Stimulated activated naive B cell treated with anti-CD40 and anti-IgM and Interleukin-4, amounts not matched to agents 10 μg/mL and 1 μg/mL and 100 μg/mL, for 72 hours (primary cell): ENCODE data around the gene ANKRD27.
"Not testable (repeated sequence)": the region's sequence is repeated elsewhere in the genome, so short reads cannot be mapped to it uniquely, and the experiment has no call there.

Source experiments
- ATAC-seq, 2 donors: fragments of 150-1000 bp; cut with Tn5 transposase; replicated peaks; 2 replicates each; pipeline ENCODE4 v1.10.0; 2021; ENCODE audit warnings: moderate library complexity in 1 of 2
- DNase-seq: peaks from one replicate; pipeline ENCODE4 v3.0.0; 2021
- H3K27ac Mint-ChIP-seq: one replicate; pipeline ENCODE4 v1.8.0; 2022; ENCODE audit warnings: mild to moderate bottlenecking, mixed read lengths
- H3K27me3 Mint-ChIP-seq, 2 donors: one replicate each; pipeline ENCODE4 v1.8.0; 2022; ENCODE audit warnings: mixed read lengths in 2 of 2
- H3K36me3 Mint-ChIP-seq, 2 donors: one replicate each; pipeline ENCODE4 v1.8.0; 2022; ENCODE audit warnings: mixed read lengths in 2 of 2, mild to moderate bottlenecking in 1 of 2
- H3K4me1 Mint-ChIP-seq, 2 donors: one replicate each; pipeline ENCODE4 v1.8.0; 2022; ENCODE audit warnings: mixed read lengths in 2 of 2, mild to moderate bottlenecking in 1 of 2
- H3K4me3 Mint-ChIP-seq, 2 donors: one replicate each; pipeline ENCODE4 v1.8.0; 2022; ENCODE audit warnings: mild to moderate bottlenecking in 2 of 2, mixed read lengths in 2 of 2, moderate library complexity in 1 of 2
- H3K9me3 Mint-ChIP-seq, 2 donors: one replicate each; pipeline ENCODE4 v1.8.0; 2022; ENCODE audit warnings: mixed read lengths in 2 of 2, mild to moderate bottlenecking in 1 of 2

ANKRD27 gene

GRCh38 chr19:32653599-32653915, 21.4 kb downstream of the ANKRD27 start:
- Mint-ChIP-seq H3K4me3 (no peak overlapping the region), H3K4me1 (peaks cover 0 to 1% of the 10 kb centered on the region in 2 donors), H3K27me3 (no peaks in the 10 kb centered on the region), H3K9me3 (no peaks in the 10 kb centered on the region), H3K27ac (no peak overlapping the region), H3K36me3 (peaks cover 28 to 38% of the 10 kb centered on the region in 2 donors)
- ATAC-seq (no peak), DNase-seq (no peak)

GRCh38 chr19:32652894-32653598, 21.9 kb downstream of the ANKRD27 start:
- peaks cover 0 to 1% of the 10 kb centered on the region in 2 donors for H3K4me1 Mint-ChIP-seq
- no peaks in the 10 kb centered on the region for H3K27me3 Mint-ChIP-seq
- H3K9me3 Mint-ChIP-seq: no peaks in the 10 kb centered on the region
- ATAC-seq (no peak), DNase-seq (no peak)
- peaks cover 32 to 39% of the 10 kb centered on the region in 2 donors for H3K36me3 Mint-ChIP-seq
- H3K27ac Mint-ChIP-seq: no peak overlapping the region
- no peak overlapping the region for H3K4me3 Mint-ChIP-seq

GRCh38 chr19:32652331-32652730, 22.6 kb downstream of the ANKRD27 start:
- not testable (repeated sequence) for ATAC-seq, H3K9me3 Mint-ChIP-seq, H3K4me1 Mint-ChIP-seq, H3K27ac Mint-ChIP-seq, DNase-seq, H3K27me3 Mint-ChIP-seq, H3K4me3 Mint-ChIP-seq
- H3K36me3 Mint-ChIP-seq: peaks cover 34 to 44% of the 10 kb centered on the region in 2 donors

GRCh38 chr19:32651729-32652140, 23.2 kb downstream of the ANKRD27 start:
- Mint-ChIP-seq H3K27ac (no peak overlapping the region), H3K27me3 (no peaks in the 10 kb centered on the region), H3K4me1 (peaks cover 4 to 5% of the 10 kb centered on the region in 2 donors), H3K4me3 (no peak overlapping the region), H3K9me3 (no peaks in the 10 kb centered on the region), H3K36me3 (peaks cover 40 to 50% of the 10 kb centered on the region in 2 donors)
- ATAC-seq (no peak), DNase-seq (no peak)

- H3K36me3 Mint-ChIP-seq: peaks cover 34 to 45% of the 10 kb centered on the region in 2 donors
- H3K4me3 Mint-ChIP-seq: no peak overlapping the region
- no peak overlapping the region for H3K27ac Mint-ChIP-seq
- no peaks in the 10 kb centered on the region for H3K9me3 Mint-ChIP-seq
- H3K4me1 Mint-ChIP-seq: peaks cover 8% of the 10 kb centered on the region in 2 donors
- no peak for ATAC-seq
- no peaks in the 10 kb centered on the region for H3K27me3 Mint-ChIP-seq
- DNase-seq: no peak
Measured at GRCh38 chr19:32650671-32651070, 24.3 kb downstream of the ANKRD27 start.

- Mint-ChIP-seq H3K4me3 (no peak overlapping the region), H3K9me3 (no peaks in the 10 kb centered on the region), H3K27me3 (no peaks in the 10 kb centered on the region), H3K27ac (no peak overlapping the region), H3K36me3 (peaks cover 25 to 40% of the 10 kb centered on the region in 2 donors), H3K4me1 (peaks cover 8% of the 10 kb centered on the region in 2 donors)
- DNase-seq (no peak), ATAC-seq (no peak)
Measured at GRCh38 chr19:32649751-32650150, 25.2 kb downstream of the ANKRD27 start.

GRCh38 chr19:32647361-32647760, 27.6 kb downstream of the ANKRD27 start:
- H3K36me3 Mint-ChIP-seq: peaks cover 35 to 50% of the 10 kb centered on the region in 2 donors
- H3K9me3 Mint-ChIP-seq: no peaks in the 10 kb centered on the region
- no peaks in the 10 kb centered on the region for H3K27me3 Mint-ChIP-seq
- H3K4me3 Mint-ChIP-seq: no peak overlapping the region
- no peak overlapping the region for H3K27ac Mint-ChIP-seq
- no peak for DNase-seq
- no peak for ATAC-seq
- peaks cover 8% of the 10 kb centered on the region in 2 donors for H3K4me1 Mint-ChIP-seq

GRCh38 chr19:32646556-32646955, 28.4 kb downstream of the ANKRD27 start:
- no peak overlapping the region for H3K4me3 Mint-ChIP-seq

GRCh38 chr19:32642771-32643170, 32.2 kb downstream of the ANKRD27 start:
- DNase-seq: no peak
- H3K9me3 Mint-ChIP-seq: no peaks in the 10 kb centered on the region
- no peaks in the 10 kb centered on the region for H3K27me3 Mint-ChIP-seq
- no peak overlapping the region for H3K27ac Mint-ChIP-seq
- ATAC-seq: no peak
- H3K4me3 Mint-ChIP-seq: no peak overlapping the region
- H3K36me3 Mint-ChIP-seq: peaks cover 41 to 68% of the 10 kb centered on the region in 2 donors
- peaks cover 6 to 8% of the 10 kb centered on the region in 2 donors for H3K4me1 Mint-ChIP-seq

More at GRCh38 chr19:32646556-32646955, 28.4 kb downstream of the ANKRD27 start:
- DNase-seq (no peak), ATAC-seq (peak; percentile 45 to 64)
- no peaks in the 10 kb centered on the region for H3K9me3 Mint-ChIP-seq
- peak overlapping the region; percentile 28 for H3K27ac Mint-ChIP-seq
- H3K36me3 Mint-ChIP-seq: peaks cover 34 to 55% of the 10 kb centered on the region in 2 donors
- no peaks in the 10 kb centered on the region for H3K27me3 Mint-ChIP-seq
- H3K4me1 Mint-ChIP-seq: peaks cover 6 to 8% of the 10 kb centered on the region in 2 donors

GRCh38 chr19:32638625-32639024, 36.4 kb downstream of the ANKRD27 start:
- no peak overlapping the region for H3K4me3 Mint-ChIP-seq
- DNase-seq (no peak), ATAC-seq (no peak)
- H3K27ac Mint-ChIP-seq: no peak overlapping the region
- H3K4me1 Mint-ChIP-seq: no peaks in the 10 kb centered on the region
- H3K9me3 Mint-ChIP-seq: no peaks in the 10 kb centered on the region
- H3K36me3 Mint-ChIP-seq: peaks cover 44 to 73% of the 10 kb centered on the region in 2 donors
- H3K27me3 Mint-ChIP-seq: no peaks in the 10 kb centered on the region

GRCh38 chr19:32637480-32637879, 37.5 kb downstream of the ANKRD27 start:
- ATAC-seq: no peak
- no peaks in the 10 kb centered on the region for H3K27me3 Mint-ChIP-seq
- no peak overlapping the region for H3K27ac Mint-ChIP-seq
- H3K9me3 Mint-ChIP-seq: no peaks in the 10 kb centered on the region
- no peak for DNase-seq
- H3K4me1 Mint-ChIP-seq: no peaks in the 10 kb centered on the region
- peaks cover 33 to 69% of the 10 kb centered on the region in 2 donors for H3K36me3 Mint-ChIP-seq
- H3K4me3 Mint-ChIP-seq: no peak overlapping the region

GRCh38 chr19:32631381-32631780, 43.6 kb downstream of the ANKRD27 start:
- H3K4me3 Mint-ChIP-seq: no peak overlapping the region
- no peaks in the 10 kb centered on the region for H3K9me3 Mint-ChIP-seq
- H3K4me1 Mint-ChIP-seq: no peaks in the 10 kb centered on the region
- ATAC-seq: no peak
- no peaks in the 10 kb centered on the region for H3K27me3 Mint-ChIP-seq
- no peak for DNase-seq
- no peak overlapping the region for H3K27ac Mint-ChIP-seq
- H3K36me3 Mint-ChIP-seq: peaks cover 35 to 59% of the 10 kb centered on the region in 2 donors

GRCh38 chr19:32630338-32630737, 44.6 kb downstream of the ANKRD27 start:
- Mint-ChIP-seq H3K36me3 (peaks cover 36 to 57% of the 10 kb centered on the region in 2 donors), H3K27me3 (no peaks in the 10 kb centered on the region), H3K4me1 (no peaks in the 10 kb centered on the region), H3K4me3 (no peak overlapping the region), H3K27ac (no peak overlapping the region), H3K9me3 (no peaks in the 10 kb centered on the region)
- DNase-seq: no peak
- ATAC-seq: peak in 1 of 2 donors; percentile 29

- H3K4me1 Mint-ChIP-seq: no peaks in the 10 kb centered on the region
- peaks cover 39 to 56% of the 10 kb centered on the region in 2 donors for H3K36me3 Mint-ChIP-seq
- no peak overlapping the region for H3K27ac Mint-ChIP-seq
- no peak overlapping the region for H3K4me3 Mint-ChIP-seq
- DNase-seq: no peak
- H3K9me3 Mint-ChIP-seq: no peaks in the 10 kb centered on the region
- no peak for ATAC-seq
- H3K27me3 Mint-ChIP-seq: no peaks in the 10 kb centered on the region
Measured at GRCh38 chr19:32627714-32628270, 47.2 kb downstream of the ANKRD27 start.

- Mint-ChIP-seq H3K27me3 (no peaks in the 10 kb centered on the region), H3K9me3 (no peaks in the 10 kb centered on the region), H3K4me1 (no peaks in the 10 kb centered on the region), H3K36me3 (peaks cover 45 to 60% of the 10 kb centered on the region in 2 donors), H3K27ac (no peak overlapping the region), H3K4me3 (no peak overlapping the region)
- DNase-seq (no peak), ATAC-seq (no peak)
Measured at GRCh38 chr19:32626969-32627368, 48.0 kb downstream of the ANKRD27 start.
